GM19452 (cell line): ENCODE measurements around the gene MIOX.

ENCODE experiments used
- ATAC-seq: cut with Tn5 transposase; IDR thresholded peaks from one replicate; pipeline ENCODE4 v1.9.1; 2021; ENCODE audit not compliant: unreplicated experiment

The MIOX gene

DNA sequence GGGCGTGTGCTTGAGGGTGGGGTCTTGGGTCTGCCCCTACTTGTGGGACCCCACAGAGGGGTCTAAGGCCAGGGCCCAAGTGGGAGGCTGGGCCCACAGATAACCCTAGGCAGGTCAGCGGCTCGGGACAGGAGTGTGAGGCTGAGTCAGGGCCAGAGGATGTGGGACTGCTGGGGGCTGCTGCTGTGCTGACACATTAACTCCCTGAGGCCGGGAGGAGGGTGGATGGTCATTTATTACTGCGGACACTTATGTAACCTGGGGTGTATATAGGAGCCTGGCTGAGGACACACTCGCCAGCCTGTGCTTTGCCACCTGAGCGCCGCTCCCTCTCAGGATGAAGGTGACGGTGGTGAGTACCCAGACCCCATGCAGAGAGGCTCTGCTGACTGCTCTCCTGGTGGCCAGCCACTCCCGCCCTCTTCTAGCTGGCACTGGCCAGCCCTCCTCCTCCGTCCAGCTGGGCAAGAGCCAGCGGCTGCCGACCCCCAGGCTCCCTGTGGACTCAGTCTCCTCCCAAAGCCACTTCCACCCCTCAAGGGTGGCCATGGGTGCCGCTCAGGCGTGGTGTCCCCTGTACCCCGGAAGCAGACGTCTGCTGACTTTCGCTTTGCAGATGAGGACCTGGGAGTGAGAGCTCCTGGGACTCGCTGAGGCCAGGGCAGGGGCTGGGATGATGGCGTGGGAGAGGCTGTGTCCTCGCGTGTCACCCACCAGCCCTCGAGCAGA, at the start of gene MIOX:
Gene MIOX (plus strand): TSS at position 299 of the 729 bp plus-strand sequence. CDS start 39 bp downstream, at position 338.
- no peak for ATAC-seq

DNA sequence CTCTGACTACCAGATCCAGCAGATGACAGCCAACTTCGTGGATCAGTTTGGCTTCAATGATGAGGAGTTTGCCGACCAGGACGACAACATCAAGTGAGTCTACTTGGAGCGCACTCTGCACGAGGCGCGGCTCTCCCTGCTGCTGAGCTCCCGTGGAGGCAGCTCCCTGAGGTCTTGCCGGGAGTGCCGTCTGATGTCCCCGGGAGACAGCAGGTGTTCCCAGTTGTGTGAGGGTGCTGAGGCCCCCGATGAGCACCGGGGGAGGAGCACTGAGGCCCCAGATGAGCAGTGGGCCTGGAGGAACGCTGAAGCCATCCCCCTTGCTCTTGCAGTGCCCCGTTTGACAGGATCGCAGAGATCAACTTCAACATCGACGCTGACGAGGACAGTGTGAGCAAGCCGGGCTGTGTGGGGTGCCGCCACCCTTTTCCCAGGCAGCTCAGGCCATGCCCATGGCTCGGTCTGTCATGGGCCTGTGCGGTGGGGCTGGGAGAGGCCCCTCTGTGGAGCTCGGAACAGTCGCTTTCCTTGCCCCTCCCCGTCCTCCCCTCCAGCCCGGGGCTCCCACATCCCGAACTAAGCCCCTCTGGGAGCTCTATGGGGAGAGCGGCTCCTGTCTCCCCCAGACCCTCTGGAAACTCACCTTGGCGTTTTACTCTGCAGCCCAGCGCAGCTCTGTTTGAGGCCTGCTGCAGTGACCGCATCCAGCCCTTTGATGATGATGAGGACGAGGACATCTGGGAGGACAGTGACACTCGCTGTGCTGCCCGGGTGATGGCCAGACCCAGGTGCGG, 49.0 kb upstream of the MIOX start:
- ATAC-seq = no peak

DNA sequence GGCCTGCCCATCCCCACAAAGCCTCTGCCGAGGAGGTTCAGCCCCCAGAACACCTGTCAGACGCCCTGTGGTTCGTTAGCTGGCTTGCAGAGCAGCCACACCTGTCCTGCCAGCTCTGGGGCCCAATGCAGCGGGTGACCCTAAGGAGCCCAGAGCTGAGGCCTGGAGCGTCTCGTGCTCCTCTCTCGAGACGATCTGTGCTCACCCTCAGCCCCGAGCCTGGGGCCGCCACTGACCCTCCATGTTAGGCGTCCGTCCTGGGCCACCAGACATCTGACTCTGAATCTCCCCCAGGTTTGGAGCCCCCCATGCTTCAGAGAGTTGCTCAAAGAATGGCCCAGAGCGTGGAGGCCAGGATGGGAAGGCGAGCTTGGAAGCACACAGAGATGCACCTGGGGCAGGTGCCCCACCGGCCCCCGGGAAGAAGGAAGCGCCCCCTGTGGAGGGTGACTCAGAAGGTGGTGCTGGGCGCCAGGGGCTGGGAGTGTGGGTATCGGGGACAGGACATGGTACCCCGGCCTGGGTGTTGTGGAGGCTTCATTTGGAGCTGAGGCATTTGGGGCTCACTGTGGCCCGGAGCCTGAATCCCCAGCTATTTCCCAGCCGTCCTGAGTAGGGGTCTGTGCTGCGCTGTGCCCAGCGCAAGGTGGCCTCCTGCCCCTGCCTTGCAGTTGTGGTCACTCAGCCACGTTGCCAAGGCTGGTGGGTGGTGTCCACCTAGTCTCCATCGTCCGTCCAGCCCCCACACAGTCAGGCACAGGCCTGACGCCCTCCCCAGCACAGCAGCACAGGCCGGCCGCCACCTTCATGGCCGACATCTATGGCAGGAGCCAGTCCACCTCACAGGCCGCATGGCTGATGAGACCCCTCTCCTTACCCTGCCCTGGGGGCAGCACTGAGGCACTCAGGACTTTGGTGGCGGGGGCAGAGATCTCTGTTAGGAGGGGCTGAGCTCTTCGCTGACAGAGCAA, 48.1 kb upstream of the MIOX start:
- ATAC-seq = no peak

DNA sequence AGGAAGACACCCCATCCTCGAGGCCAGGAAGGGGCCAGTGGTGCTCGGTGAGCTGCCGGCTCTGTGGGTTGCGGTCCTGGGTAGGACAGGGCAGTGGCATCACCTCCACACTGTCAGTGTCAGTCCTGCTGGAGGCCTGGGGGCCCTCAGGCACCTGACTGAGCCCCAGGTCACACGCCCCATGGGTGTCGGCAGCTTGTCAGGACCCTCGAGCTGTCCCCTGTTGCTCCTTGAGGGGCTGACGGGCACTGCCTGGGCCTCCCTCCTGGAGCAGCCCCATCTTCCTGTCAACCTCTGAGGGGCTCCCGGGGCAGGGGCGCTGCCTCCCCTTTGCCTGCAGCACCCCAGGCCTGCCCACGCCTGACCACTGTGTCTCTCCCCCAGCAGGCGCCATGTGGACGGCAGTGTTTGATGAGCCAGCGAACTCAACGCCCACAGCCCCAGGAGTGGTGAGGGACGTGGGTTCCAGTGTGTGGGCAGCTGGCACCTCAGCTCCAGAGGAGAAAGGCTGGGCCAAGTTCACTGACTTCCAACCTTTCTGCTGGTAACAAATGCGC, 47.3 kb upstream of the MIOX start:
- no peak for ATAC-seq

DNA sequence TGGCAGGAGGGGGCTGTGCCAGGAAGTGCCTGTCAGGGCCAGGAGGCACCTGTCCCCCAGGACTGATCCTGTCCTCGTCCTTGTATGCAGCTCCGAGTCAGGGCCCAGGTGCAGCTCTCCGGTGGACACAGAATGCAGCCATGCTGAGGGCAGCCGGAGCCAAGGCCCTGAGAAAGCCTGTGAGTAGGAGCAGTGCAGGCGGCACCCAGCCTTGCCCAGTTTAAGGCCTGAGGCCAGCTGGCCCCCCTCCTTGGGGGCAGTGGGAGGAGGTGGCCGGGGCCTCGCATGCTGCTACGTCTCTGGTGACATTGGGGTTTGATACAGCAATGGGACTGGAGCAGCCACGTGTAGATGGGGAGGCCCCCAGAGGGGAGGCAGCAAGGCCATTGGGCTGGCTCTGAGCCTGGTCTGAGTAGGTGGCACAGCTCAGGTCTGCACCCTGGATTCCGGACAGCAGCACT, 46.8 kb upstream of the MIOX start:
- no peak for ATAC-seq

DNA sequence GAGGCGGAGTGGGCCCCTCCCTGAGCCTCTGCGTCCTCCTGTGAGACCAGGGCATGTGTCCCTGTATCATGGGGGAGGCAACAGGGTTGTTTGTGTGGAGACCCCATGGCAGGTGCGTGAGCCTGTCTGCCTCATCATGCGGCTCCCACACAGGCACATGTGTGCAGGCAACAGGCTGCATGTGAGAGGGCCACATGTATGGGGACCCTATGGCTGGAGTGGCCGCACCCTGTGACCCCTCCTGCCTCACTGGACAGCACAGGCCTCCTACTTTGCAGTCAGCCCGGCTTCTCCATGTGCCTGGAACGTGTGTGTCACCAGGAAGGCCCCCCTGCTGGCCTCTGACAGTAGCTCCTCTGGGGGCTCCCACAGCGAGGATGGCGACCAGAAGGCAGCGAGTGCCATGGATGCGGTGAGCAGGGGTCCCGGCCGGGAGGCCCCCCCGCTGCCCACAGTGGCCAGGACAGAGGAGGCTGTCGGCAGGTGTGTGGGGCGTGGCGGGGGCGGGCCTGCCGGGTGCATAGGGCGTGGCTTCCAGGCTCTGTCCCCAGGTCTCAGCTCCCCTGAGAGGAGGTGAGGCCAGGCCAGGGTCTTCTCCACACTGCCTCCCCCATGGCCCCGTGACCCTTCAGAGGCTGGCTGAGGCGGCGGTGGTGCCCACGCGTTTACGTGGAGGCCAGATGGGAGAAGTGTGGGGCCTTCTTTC, 46.0 kb upstream of the MIOX start:
- ATAC-seq = no peak

DNA sequence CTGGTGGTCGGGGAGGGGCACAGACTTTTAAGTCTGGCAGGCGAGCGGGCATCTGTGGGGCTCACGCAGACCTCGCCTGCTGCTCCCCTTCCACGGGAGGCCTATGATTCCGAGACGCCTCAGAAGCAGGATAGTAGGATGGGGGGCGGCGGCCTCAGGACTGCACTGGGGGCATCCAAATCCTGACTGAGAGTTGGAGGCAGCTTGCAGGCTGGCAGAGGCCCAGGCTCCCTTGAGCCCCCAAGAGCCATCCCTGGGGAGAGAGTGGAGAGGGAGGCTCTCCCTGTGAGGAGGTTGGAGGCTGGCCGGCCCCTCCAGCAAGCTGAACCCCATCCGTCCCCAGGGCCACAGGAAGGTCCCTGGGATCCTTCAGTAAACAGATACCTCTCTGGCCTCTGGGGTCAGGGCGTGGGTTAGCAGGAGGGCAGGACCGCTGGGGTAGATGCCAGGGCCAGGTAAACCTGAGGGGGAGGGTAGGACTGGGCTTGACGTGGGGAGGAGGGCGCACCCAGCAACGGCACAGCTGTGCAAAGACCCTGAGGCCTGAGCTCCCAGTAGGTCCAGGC, 45.1 kb upstream of the MIOX start:
- no peak for ATAC-seq

DNA sequence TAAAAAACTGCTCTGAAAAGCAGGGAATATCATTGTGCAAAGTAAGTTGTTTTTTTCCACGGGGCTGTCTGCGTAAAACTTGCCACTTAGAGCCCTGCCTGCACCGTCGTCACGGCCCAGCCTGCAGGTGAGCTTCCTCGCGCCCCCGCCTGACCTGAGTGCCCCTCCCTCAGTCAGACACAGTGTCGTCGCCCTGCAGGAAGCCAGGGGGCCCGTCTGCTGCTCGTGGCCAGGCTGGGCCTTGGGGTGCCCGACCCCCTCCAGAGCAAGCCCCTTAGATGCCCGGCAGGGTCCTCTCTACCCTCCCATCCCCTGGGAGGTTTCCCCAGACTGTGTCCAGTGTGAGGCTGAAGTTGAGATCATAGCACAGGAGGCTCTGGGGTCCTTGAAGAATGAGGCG, 43.5 kb upstream of the MIOX start:
- no peak for ATAC-seq

DNA sequence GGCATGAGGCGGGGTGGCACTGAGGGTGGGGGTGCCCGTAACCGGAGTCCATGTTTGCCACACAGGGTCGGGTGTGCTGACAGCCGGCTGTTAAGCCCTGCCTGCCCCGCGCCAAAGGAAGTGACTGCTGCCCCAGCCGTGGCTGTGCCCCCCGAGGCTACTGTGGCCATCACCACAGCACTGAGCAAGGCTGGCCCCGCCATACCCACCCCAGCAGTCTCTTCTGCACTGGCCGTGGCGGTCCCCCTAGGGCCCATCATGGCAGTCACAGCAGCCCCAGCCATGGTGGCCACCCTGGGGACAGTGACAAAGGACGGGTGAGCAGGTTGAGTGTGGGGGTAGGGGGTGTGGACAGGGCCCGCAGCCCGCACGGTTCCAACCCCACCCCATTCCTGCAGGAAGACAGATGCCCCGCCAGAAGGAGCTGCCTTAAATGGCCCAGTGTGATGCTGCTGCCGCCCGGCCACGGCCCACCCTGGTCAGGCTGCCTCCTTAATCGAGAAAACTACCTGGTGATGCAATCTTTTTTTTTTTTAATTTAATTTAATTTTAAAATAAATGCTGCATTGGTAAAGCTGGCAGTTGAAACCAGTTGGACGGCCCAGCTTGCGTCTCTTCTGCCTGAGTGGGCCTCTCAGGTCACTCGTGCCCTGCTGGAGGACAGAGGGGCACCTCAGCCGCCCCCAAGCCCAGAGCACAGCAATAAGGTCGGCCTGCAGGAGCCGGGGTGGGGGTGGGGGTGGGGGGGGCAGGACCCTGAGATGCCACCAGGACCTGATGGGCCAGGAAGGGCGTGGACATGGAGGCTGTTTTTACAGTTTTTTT, 42.6 kb upstream of the MIOX start:
- no peak for ATAC-seq

DNA sequence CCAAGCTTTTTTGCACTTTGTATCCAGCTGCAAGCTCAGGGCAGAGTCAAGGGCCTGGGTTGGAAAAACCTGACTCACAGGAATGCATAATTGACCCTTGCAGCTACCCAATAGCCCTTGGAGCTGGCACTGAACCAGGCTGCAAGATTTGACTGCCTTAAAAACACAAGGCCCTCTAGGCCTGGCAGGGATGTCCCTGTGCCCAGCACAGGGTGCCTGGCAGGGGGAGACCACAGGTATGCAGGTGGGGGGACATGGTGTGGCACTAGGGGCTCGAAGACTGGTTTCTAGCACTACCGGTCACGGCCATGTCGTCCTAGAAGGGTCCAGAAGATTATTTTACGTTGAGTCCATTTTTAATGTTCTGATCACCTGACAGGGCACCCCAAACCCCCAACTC, 42.0 kb upstream of the MIOX start:
- ATAC-seq = no peak

DNA sequence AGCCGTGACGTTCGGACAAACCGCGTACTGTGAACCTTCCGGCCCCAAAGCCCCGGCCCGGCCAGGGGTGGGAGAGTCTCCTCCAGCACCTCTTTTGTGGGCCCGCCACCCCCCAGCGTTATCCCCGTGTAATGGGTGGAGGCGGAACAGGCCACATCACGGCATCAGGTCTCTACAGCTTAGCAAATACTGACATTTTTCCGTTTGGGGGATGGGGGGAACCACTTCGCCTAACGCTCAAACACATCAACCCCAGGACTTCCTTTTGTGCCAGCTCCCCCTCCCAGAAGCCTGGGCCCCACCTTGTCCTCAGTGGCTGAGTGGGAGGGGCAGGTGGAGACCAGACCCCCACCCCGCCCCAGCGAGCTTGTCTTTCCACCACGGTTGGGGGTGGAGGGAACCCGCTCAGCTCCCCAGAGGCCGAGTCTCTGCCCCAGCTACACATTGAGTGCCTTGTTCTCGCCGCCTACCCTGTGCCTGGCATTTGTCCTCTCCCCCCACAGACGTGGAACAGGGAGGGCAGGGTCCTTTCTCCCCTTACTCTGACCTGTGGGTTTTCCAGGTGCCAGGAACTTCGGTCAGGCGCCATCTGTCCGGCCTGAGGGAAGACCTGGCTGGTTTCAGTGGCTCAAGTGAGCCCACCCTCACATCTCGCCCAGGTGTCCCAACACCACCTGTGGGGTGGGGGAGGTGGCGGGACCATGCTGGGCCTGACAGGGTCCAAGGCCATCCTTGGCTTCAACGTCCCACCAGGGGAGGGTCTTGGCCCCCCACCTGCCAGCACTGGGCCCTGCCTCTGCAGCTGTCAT, 41.4 kb upstream of the MIOX start:
- ATAC-seq = no peak

DNA sequence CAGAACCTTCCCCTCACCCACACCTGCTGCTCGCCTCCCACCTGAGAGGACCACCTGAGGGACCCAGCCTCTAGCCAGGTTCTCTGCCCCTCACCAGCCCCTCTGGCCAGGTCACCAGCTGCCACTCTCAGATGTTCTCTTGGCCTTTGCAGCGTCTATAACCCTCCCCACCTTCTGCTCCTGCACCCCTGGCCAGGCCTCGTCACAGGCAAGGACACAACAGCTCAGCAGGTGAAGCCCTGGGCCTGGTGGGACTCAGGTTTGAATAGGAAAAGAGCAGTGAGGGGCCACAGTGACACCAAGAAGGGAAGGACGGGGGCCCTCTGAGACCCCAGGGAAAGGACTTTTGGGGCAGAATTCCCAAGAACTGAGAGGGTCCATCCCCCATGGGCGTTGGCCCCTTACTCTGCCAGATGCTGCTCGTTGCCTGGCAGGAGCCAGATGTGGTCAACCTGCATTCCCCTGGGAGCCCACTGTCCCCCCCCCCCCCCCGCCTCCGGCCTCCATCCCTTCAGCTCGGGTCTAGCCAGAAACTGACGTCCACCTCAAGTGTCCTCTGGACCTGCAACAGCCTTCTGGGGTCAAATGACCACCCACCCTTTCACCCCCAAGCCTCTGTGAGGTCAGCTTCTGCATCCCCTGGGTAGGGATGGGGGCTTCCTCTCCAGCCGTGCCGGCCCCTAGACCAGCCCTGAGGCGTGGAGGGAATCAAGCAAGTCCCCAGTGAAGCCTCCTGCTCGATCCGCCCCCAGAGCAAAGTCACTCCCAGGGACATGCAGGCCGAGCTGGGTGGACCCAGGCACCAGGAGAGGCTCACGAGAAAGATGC, 40.6 kb upstream of the MIOX start:
- no peak for ATAC-seq

DNA sequence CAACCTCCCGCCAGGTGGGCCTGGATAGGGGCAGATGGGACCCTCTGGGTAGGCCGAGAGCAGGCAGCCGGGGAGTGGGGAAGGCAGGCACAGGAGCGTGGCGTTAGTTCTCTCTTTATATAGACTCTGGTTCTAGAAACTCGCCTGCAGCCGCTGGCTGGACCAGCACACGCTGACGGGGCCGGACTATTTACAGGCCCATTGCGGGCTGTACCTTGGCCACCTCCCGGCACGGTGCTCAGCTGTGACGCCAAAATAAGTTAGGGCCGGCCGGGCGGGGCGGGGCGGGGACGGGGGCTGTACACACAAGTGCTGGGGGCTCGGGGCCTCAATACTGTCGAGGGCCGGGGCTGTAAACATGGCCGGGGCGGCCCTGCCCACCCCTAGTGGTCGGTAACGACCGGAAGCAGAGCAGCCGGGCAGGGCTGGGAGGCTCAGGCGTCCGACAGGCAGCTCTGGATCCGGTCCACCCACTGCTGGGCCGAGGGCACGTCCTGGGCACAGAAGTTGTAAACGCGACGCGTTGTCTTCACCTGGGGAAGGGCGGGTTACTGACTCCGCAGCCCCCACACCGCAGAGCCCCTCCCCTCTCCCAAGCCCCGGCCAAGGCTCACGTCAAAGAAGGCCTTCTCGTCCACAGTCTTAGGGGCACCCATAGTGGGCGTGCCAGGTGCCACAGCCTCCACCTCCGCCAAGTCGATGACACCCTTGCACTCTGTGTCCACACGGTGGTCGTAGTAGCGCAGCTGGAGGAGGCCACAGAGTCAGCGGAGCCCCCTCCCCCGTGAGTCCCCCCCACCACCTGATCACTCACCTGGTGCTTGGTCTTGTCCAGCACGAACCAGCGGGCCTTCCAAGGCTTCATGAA, 39.7 kb upstream of the MIOX start:
- no peak for ATAC-seq

DNA sequence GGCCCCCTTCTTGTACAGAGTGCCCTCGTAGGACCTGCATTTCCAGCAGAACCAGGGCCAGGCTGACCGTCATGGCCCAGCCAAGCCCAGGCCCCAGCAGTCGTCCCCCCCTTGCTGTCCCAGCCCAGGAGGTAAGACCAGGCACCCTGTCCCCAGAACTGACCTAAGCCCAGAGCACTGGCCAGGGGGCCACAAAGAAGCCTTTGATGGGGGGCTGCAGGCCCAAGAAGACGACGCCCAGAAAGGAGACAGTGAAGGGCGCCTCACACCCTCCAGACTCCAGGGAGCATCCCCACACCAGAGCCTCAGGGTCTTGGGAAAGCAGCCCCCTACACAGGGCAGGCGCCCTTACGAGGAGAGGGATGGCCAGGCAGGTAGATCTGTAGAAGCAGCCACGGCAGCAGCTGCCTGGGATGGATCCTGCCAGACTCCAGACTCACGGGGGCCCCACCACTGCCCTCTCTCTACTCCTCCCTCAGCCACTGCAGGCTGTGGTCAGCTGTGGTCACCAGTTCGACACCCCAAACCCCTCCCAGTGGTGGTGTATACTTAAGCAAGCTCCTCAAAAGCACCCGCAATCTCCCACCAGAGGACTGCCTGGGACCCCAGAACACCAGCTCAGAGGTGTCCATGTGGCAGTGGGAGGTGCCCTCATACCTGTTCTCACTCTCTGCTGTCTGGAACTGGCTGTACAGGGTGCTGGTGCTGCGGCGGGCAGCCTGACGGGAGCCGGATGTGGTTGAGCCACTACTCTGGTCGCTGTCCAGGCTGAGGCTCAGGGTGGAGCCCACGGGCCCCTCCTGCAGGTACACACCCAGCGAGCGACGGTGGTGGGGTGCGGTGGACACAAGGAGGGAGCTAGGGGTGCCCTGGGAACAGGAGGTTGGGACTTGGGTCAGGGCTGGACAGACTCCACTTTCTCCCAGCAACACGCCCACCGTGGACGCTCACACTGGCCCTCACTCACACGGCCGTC, 38.8 kb upstream of the MIOX start:
- no peak for ATAC-seq

DNA sequence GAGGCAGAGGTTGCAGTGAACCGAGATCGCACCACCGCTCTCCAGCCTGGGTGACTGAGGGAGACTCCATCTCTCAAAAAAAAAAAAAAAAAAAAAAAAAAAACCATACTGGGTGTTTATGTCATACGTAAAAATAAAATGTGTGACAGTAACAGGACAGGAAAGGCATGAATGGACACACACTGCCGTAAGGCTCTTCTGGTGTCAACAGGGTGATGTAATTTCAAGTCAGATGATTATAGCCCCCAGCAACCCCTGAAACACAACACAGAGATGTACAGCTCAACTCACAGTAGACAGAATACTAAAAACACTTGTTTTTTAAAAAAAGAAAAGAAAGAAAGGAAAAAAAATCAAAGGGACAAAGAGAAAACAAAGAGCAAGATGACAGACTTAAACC, 34.0 kb upstream of the MIOX start:
- ATAC-seq = no peak
